Esophagus muscularis mucosa (tissue), 4 donors: ENCODE data around the gene UPB1. TPM values are rescaled to one million over a fixed set of nuclear protein-coding genes. Genes with fewer than 3 reads are reported as not detected.

Experiments
- DNase-seq: peaks from one replicate; pipeline ENCODE4 v3.0.0-alpha.2; 2017; ENCODE audit errors: extremely low spot score
- H3K27ac ChIP-seq, 4 donors: fragments of 200-600 bp; sonication (generic); replicated peaks in 1 of 4; 1 replicate in 3 of 4; 2 replicates in 1 of 4; pipeline ENCODE4 v1.5.1; 2016 to 2019; ENCODE audit warnings: mild to moderate bottlenecking in 1 of 4
- H3K27me3 ChIP-seq, 4 donors: fragments of 200-600 bp; sonication (generic); one replicate each; pipeline versions ENCODE4 v1.5.1 to v1.6.0; 2016 to 2019
- H3K36me3 ChIP-seq, 4 donors: fragments of 200-600 bp; sonication (generic); one replicate each; pipeline ENCODE4 v1.5.1; 2016 to 2019
- H3K4me1 ChIP-seq, 4 donors: fragments of 200-600 bp; sonication (generic); one replicate each; pipeline ENCODE4 v1.5.1; 2016 to 2019
- H3K4me3 ChIP-seq, 4 donors: fragments of 200-600 bp; sonication (generic); 1 replicate in 2 of 4; 2 replicates in 2 of 4; pipeline ENCODE4 v1.5.1; 2016 to 2019; ENCODE audit warnings: mild to moderate bottlenecking in 4 of 4, moderate library complexity in 1 of 4
- H3K9me3 ChIP-seq, 4 donors: fragments of 200-600 bp; sonication (generic); 1 replicate in 3 of 4; 2 replicates in 1 of 4; pipeline ENCODE4 v1.5.1; 2016 to 2019
- CTCF ChIP-seq, 3 experiments: fragments of 200-600 bp in 2 of 3; fragments of 450-650 bp in 1 of 3; sonication (generic) in 2 of 3; IDR thresholded peaks; one replicate each; pipeline ENCODE4 v1.5.1; 2017 to 2019; ENCODE audit warnings: antibody characterized with exemption in 3 of 3, mild to moderate bottlenecking in 2 of 3, moderate library complexity in 1 of 3
- POLR2AphosphoS5 ChIP-seq, 2 donors: sonication (generic); formaldehyde crosslinking; IDR thresholded peaks; one replicate each; pipeline ENCODE4 v1.6.1; 2017; ENCODE audit warnings: antibody characterized with exemption in 2 of 2
- WGBS: methylation state at CpG from one replicate; pipeline ENCODE4 v1.1.5; 2018; 5-methylcytosine and 5-hydroxymethylcytosine counted together
- intact Hi-C: fragments of 100-400 bp; cut with DNase I; formaldehyde crosslinking; loops from one replicate; pipeline ENCODE4 v1.15.1; 2023
- total RNA-seq, 4 donors: library from RNA; depleted of rRNA; stranded (reverse); fragments of >200 nt; gene quantifications; one replicate each; pipeline versions ENCODE4 v1.1.0 to v1.2.1, GENCODE V29; 2016

Gene UPB1
- total RNA-seq, 4 donors from 2014 or later = 0.29 to 0.83 (median 0.33) TPM

DNA sequence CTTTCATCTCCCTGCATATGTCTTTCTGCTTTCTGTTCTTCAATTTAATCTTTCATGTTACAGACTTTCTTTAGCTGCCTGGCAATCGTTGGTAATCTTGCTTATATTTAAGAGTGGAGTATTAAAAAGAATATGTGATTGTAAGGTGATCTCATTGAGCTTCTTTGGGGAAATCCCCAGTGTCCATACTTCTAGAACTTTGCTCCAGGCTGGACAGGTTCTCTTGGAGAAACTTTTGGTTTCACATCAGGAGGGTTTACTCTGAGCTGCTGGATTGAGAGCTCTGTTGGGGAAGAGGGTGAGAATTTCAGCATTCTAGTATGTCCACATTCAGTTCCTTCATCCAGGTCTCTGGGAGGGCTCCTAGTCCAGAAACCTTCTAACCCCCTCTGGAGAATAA lies 81.6 kb downstream of the UPB1 start:
- intact Hi-C loops = no loop called here
- Histone ChIP-seq H3K4me3 (no peak overlapping the region), H3K27me3 (no peaks in the 10 kb centered on the region), H3K36me3 (peaks cover 25 to 59% (median 38%) of the 10 kb centered on the region in 4 donors), H3K9me3 (no peaks in the 10 kb centered on the region), H3K4me1 (peaks cover 0 to 6% (median 0%) of the 10 kb centered on the region in 4 donors), H3K27ac (no peak overlapping the region)
- TF ChIP-seq POLR2AphosphoS5 (IDR thresholded peaks at IDR 0.05) = no peak
- TF ChIP-seq CTCF (IDR thresholded peaks at IDR 0.05) = no peak
- no peak for DNase-seq
- WGBS = 72% methylated on average over 1 of the region's 1 CpG

Other genes starting within 250 kb of the UPB1 start
- 100 to 1,000 TPM in 2 of 4 donors, 10 to 100 TPM in 2; 63.6 to 116 (median 90.1) TPM for gene SPECC1L, start 224.5 kb upstream of the UPB1 start, total RNA-seq
- gene ADORA2A, start 67.7 kb upstream of the UPB1 start, total RNA-seq = 1 to 10 TPM; 3.3 to 7.5 (median 4.5) TPM
- 100 to 1,000 TPM in 3 of 4 donors, 10 to 100 TPM in 1; 93.4 to 202 (median 160) TPM for gene GUCD1, start 59.8 kb downstream of the UPB1 start, total RNA-seq
- 100 to 1,000 TPM in 1 of 4 donors, 10 to 100 TPM in 3; 63.8 to 110 (median 87.6) TPM for gene SNRPD3, start 60.7 kb downstream of the UPB1 start, total RNA-seq
- gene LRRC75B, start 97.7 kb downstream of the UPB1 start, total RNA-seq = 10 to 100 TPM; 11.3 to 22.1 (median 18.1) TPM
- gene GGT1, start 107.9 kb downstream of the UPB1 start, total RNA-seq = 1 to 10 TPM; 2.1 to 5.0 (median 3.1) TPM